NCI-H345 (cell line): Measurements from ENCODE around the gene HHIP.

Experiments
- DNase-seq: peaks from one replicate; lab custom pipeline; 2025; lab: John Stamatoyannopoulos, UW

HHIP gene

DNA sequence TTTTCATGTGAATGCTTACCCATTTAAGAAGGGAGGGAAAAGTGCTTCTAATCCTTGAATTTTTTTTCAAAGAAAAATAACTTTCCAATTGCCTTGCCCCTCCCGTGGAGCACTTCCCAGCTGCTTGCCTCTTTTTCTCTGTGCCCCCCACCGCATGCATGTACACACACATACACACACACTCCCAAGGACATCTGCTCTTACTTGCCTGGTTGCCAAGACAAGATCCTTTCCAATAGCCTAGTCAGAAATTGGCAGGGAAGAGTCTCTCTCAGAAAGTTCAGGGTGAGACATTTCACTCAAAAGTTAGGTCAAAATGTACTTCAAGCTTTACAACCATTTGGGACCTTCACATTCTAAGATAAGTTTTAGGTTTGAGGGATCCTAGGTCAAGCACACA lies 10.9 kb downstream of the HHIP start:
- no peak for DNase-seq

GRCh38 chr4:144658015-144658567 lies 12.1 kb downstream of the HHIP start:
- DNase-seq: no peak

DNA sequence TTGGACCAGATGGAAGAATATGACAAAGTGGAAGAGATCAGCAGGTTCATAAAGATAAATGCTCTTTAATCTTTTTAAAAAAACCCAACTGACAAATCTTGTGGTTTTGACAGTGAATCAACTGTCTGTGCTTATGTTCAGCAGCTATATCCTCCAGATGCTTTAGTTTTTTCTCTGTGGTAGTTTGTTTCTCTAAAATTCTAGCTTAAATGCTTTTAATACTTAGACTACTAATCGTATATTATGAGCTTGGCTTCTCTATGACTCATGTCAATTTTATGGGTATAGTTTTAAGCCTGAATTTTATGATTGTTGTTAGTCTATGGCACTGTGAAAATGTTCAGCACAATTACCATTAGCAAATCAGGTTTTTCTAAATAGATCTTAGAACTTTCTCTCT lies 12.9 kb downstream of the HHIP start:
- no peak for DNase-seq

DNA sequence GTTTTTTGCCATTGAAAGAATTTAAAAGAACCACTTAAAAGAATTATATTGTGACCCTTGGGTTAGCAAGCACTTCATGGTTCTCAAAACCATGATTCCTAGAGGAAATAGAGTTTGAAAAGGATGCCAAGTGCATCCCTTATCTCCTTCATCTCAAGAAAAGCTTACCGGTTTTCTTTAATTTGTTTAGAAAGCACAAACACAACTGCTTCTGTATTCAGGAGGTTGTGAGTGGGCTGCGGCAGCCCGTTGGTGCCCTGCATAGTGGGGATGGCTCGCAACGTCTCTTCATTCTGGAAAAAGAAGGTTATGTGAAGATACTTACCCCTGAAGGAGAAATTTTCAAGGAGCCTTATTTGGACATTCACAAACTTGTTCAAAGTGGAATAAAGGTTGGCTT lies 13.5 kb downstream of the HHIP start:
- no peak for DNase-seq

DNA sequence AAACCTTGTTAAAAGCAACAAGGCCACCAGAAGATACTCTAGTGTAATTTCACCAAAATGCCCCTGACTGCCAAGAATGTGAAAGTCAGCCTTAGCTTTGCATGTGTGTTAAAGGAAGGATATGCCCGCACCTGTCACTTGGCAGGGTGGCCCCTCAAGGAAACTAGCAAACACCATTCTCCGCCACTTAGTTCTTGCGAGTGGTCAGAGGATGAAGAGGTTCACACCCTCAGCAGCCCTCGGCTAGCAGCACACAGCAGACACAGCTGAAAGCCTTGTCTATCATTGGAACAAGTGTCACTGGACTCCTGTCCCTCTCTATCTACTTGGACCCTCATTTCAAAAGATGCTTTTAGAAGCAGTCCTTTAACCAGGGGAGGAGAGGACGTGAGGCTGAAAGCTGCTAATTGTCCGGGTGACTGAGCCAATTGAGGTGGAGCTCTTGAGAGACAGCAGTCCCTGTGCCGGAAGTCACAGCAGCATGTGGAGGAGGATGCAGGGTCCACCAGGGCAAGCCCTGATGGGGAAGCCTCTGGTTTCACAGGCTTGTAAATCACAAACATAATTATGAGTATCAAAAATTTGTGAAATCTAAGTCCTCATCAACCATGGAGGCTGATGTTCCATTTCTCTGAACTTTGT lies 18.0 kb downstream of the HHIP start:
- no peak for DNase-seq

DNA sequence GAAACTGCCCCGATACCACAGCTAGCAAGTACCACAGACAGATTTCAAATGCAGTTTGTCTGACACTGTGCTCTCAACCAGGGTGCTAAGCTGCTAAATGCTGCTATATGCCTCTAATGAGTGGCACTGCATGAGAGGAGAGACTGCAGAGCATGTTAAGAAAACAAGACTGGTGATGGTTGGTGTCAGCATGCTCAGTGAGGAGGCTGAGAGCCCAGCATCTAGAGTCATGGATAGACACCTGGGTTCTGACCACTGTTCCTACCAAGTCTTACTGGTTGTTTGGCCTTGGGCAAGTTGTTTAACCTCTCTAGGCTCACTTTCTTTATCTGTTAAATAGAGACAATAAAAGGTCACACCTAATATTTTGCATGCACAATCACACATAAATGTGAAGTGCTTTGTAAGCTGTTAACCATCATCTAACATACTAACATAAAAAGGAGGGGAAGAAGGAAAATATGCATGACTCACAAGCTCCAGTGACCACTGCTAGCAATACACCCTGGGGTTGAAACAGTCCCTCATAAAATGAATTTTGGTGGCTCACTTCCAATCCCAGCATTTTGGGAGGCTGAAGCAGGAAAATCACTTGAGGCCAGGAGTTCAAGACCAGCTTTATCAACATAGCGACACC lies 20.7 kb downstream of the HHIP start:
- no peak for DNase-seq

GRCh38 chr4:144667500-144667899 lies 21.5 kb downstream of the HHIP start:
- DNase-seq: no peak

- DNase-seq: no peak
Observed at GRCh38 chr4:144670776-144671175, 24.8 kb downstream of the HHIP start.

DNA sequence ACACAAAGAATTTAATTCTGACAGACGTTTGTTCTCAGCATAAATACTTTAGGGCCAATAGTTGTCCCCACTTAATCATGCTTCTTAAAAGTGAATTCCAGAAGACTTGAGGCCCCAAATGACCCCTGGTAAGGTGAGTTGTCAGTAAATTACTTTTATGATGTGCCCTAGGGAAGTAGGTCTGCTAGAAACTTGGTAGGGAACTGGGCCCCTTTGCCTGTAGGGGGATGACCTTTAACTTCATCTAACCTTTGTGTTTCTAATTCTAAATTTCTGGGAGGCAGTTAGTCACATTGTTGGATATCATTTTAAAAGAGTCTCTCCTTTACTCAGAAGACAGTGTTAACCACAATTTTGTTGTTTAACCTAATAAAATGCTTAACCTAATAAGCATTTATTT lies 28.8 kb downstream of the HHIP start:
- no peak for DNase-seq

GRCh38 chr4:144681806-144682205 lies 35.9 kb downstream of the HHIP start:
- DNase-seq: no peak

- DNase-seq: no peak
Observed at GRCh38 chr4:144683516-144683915, 37.6 kb downstream of the HHIP start.

DNA sequence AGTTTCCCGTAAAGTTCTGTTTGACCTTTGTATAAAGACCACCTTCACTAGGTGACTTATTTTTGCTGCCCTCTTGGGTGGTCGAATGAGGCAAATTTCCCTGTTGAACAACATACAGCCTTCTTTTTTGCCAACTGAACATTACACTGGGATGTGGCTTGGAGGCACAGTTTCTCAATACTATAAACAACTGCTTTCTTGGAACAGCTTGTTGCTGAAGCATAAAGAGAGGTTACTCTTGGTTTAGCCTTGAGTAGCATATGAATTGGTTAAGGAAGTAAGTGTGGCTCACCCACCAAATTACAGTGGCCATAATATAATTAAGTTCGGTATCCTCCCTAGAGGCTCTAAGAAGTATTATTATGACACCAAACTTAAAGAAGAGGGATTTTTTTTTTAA lies 40.0 kb downstream of the HHIP start:
- no peak for DNase-seq

DNA sequence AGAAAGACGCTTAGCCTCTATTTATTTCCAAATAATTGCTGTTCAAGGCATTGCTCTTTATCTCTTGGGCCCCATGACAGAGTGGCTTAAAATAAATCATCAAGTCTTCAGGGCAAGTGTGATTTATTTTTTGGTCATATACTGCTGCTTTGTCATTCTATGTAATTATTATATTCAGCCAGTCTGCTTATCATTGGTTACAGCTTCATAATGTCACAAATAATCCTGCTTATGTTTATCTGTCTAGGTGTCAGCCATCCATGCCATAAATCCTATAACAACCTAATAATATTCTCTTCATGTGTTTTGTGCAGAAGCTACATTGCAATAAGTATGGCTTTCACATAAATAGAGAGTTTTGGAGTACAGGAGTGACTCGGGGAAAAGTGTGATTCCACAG lies 41.0 kb downstream of the HHIP start:
- DNase-seq: no peak

GRCh38 chr4:144687466-144687865 lies 41.5 kb downstream of the HHIP start:
- DNase-seq: no peak

- DNase-seq: no peak
Observed at GRCh38 chr4:144688035-144688569, 42.1 kb downstream of the HHIP start.

GRCh38 chr4:144689125-144689524 lies 43.2 kb downstream of the HHIP start:
- no peak for DNase-seq

GRCh38 chr4:144695721-144696120 lies 49.8 kb downstream of the HHIP start:
- no peak for DNase-seq

DNA sequence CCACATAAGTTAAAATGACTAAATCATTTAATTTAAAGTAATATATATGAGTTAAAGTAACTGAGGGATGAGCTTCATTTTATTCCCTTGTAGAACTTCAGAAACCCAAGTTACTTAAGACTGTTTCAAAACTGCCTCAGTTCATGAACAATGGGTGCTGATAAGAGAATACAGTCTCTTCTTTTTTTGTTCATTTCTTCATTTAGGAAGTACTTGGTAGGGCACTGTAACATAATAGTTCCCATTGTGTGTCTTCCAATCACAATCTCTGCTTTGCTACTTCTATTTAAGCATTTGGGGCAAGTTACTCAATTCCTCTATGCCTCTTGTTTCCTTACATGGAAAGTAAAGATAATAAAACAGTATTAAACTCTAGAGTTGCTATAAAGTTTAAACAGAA lies 50.4 kb downstream of the HHIP start:
- no peak for DNase-seq

DNA sequence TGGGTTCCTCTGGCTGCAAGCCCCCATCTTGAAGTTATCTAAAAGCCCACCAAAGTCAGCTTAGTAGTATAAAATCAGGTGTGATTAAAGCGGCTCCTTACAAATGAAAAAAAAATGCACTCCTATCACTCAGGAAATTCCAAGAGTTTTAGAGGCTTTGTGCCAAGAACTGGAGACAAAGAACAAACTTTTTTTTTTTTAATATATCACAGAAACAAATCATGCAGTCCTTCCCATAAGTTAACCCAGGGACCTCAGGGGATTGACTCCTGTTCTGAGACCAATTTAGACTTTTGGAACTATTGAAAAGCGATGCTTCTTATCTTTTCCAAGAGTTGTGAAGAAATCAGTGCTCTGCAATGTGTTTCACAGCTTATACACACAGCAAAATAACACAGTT lies 53.6 kb downstream of the HHIP start:
- DNase-seq: no peak

DNA sequence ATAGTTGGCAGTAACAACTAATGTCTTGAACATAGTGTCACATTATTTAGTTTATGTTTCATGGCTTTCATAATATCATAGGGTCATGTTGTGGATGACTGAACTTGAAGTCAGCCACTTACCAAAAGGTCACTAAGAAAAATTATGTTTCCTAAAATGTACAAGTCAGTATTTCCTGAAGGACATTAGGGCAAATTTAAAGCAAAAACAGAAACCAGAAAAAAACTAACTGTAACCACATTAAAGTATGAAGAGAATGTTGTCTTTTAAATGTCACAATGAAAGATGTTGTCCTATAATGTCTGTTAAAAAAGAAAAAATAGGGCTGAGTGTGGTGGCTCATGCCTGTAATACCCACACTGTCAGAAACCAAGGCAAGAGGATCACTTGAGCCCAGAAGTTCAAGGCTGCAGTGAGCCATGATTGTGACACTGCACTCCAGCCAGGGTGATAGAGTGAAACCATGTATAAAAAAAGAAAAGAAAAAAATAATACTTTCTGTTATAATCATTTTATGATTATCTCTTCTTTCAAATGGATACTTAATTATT lies 55.8 kb downstream of the HHIP start:
- DNase-seq: no peak

DNA sequence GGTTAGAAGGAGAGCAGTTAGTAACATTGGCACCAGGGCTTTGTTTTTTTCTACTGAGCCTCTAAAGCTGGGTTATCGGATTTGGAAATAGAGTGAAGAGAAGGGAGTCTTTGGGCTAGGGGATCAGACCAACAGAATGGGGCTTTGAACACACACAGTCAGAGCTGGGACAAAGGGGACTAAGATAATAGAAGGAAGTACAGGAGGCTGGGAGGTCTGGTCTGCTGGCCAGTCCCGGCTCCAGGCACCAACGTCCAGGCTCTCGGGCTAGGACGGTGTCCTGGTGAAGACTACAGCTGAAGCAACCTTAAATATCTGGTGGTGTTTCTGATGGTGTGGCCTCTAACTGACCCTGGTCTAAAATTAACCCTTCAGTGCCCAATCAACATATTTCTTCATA lies 57.5 kb downstream of the HHIP start:
- no peak for DNase-seq

GRCh38 chr4:144705601-144706590 lies 59.9 kb downstream of the HHIP start:
- DNase-seq: no peak
